Liver (tissue), 9 donors: ENCODE results near the gene SMIM15. TPM values are rescaled to one million over a fixed set of nuclear protein-coding genes. Genes with fewer than 3 reads are reported as not detected.

Source experiments
- DNase-seq: peaks from one replicate; pipeline ENCODE4 v3.0.0-alpha.2; 2017; ENCODE audit warnings: low spot score
- H3K27ac ChIP-seq, 2 donors: one replicate each; pipeline ENCODE4 v1.7.0; 2013; ENCODE audit warnings: inconsistent platforms in 2 of 2, low read length in 2 of 2, control low read depth in 1 of 2, low read depth in 1 of 2, mild to moderate bottlenecking in 1 of 2
- H3K27me3 ChIP-seq, 4 donors: one replicate each; pipeline versions ENCODE4 v1.6.1 to v1.7.0; 2013; ENCODE audit warnings: low read length in 3 of 4, inconsistent platforms in 1 of 4, mild to moderate bottlenecking in 1 of 4, moderate library complexity in 1 of 4; ENCODE audit not compliant: control insufficient read depth in 4 of 4, insufficient read depth in 4 of 4
- H3K36me3 ChIP-seq, 4 donors: one replicate each; pipeline versions ENCODE4 v1.6.1 to v1.7.0; 2013; ENCODE audit warnings: low read length in 3 of 4, mild to moderate bottlenecking in 3 of 4, low read depth in 1 of 4, moderate library complexity in 1 of 4; ENCODE audit not compliant: control insufficient read depth in 4 of 4, insufficient read depth in 3 of 4
- H3K4me1 ChIP-seq, 4 donors: one replicate each; pipeline versions ENCODE4 v1.6.1 to v1.7.0; 2013; ENCODE audit warnings: low read length in 3 of 4, mild to moderate bottlenecking in 3 of 4, moderate library complexity in 1 of 4; ENCODE audit not compliant: control insufficient read depth in 4 of 4, insufficient read depth in 4 of 4
- H3K4me3 ChIP-seq, 3 donors: one replicate each; pipeline versions ENCODE4 v1.6.1 to v1.7.0; 2013; ENCODE audit warnings: low read length in 3 of 3, control low read depth in 1 of 3, low read depth in 1 of 3, mild to moderate bottlenecking in 1 of 3
- H3K9ac ChIP-seq, 2 donors: one replicate each; pipeline ENCODE4 v1.7.0; 2013; ENCODE audit warnings: low read length in 2 of 2, mild to moderate bottlenecking in 2 of 2, moderate library complexity in 2 of 2, control low read depth in 1 of 2, low read depth in 1 of 2
- H3K9me3 ChIP-seq, 4 donors: one replicate each; pipeline versions ENCODE4 v1.6.1 to v1.7.0; 2013; ENCODE audit warnings: low read length in 3 of 4; ENCODE audit not compliant: control insufficient read depth in 4 of 4
- ATF3 ChIP-seq: IDR thresholded peaks from 2 replicates; pipeline ENCODE4 v1.6.1; 2016; ENCODE audit warnings: antibody characterized with exemption
- CTCF ChIP-seq: fragments of 150-350 bp; IDR thresholded peaks from 2 replicates; pipeline ENCODE4 v1.5.1; 2017; ENCODE audit warnings: improper control_type of control experiment, low read depth, low read length; ENCODE audit not compliant: missing input control
- EGR1 ChIP-seq, 2 donors: IDR thresholded peaks; 2 replicates each; pipeline ENCODE4 v1.6.1; 2016 to 2018; ENCODE audit warnings: antibody characterized with exemption in 2 of 2, low read depth in 2 of 2
- FOXA1 ChIP-seq: IDR thresholded peaks from 2 replicates; pipeline ENCODE4 v1.6.1; 2016; ENCODE audit warnings: antibody characterized with exemption
- FOXA2 ChIP-seq: IDR thresholded peaks from 2 replicates; pipeline ENCODE4 v1.6.1; 2016; ENCODE audit warnings: antibody characterized with exemption
- GABPA ChIP-seq, 2 donors: IDR thresholded peaks in 1 of 2; conservative IDR thresholded peaks in 1 of 2; 2 replicates each; pipeline ENCODE4 v1.6.1; 2016; ENCODE audit warnings: antibody characterized with exemption in 2 of 2, mild to moderate bottlenecking in 1 of 2, moderate library complexity in 1 of 2
- HNF4A ChIP-seq, 2 donors: conservative IDR thresholded peaks; 2 replicates each; pipeline ENCODE4 v1.6.1; 2016; ENCODE audit warnings: antibody characterized with exemption in 2 of 2, mild to moderate bottlenecking in 2 of 2
- HNF4G ChIP-seq: IDR thresholded peaks from 2 replicates; pipeline ENCODE4 v1.6.1; 2016; ENCODE audit warnings: antibody characterized with exemption
- JUND ChIP-seq, 2 donors: IDR thresholded peaks; 2 replicates each; pipeline ENCODE4 v1.6.1; 2016; ENCODE audit warnings: antibody characterized with exemption in 2 of 2
- MAX ChIP-seq: IDR thresholded peaks from 2 replicates; pipeline ENCODE4 v1.6.1; 2016; ENCODE audit warnings: antibody characterized with exemption
- NR2F2 ChIP-seq: IDR thresholded peaks from 2 replicates; pipeline ENCODE4 v1.6.1; 2016; ENCODE audit warnings: antibody characterized with exemption
- RAD21 ChIP-seq, 2 donors: IDR thresholded peaks; 2 replicates each; pipeline ENCODE4 v1.6.1; 2016; ENCODE audit warnings: antibody characterized with exemption in 2 of 2, mild to moderate bottlenecking in 2 of 2
- REST ChIP-seq: IDR thresholded peaks from 2 replicates; pipeline ENCODE4 v1.6.1; 2016; ENCODE audit warnings: antibody characterized with exemption, mild to moderate bottlenecking
- RXRA ChIP-seq, 2 donors: IDR thresholded peaks; 2 replicates each; pipeline ENCODE4 v1.6.1; 2017 to 2018; ENCODE audit warnings: antibody characterized with exemption in 2 of 2, mild to moderate bottlenecking in 1 of 2
- SP1 ChIP-seq: IDR thresholded peaks from 2 replicates; pipeline ENCODE4 v1.6.1; 2018; ENCODE audit warnings: antibody characterized with exemption, mild to moderate bottlenecking
- TAF1 ChIP-seq: conservative IDR thresholded peaks from 2 replicates; pipeline ENCODE4 v1.6.1; 2016; ENCODE audit warnings: antibody characterized with exemption, mild to moderate bottlenecking
- YY1 ChIP-seq: IDR thresholded peaks from 2 replicates; pipeline ENCODE4 v1.6.1; 2016; ENCODE audit warnings: antibody characterized with exemption, mild to moderate bottlenecking
- ZBTB33 ChIP-seq: IDR thresholded peaks from 2 replicates; pipeline ENCODE4 v1.6.1; 2016; ENCODE audit warnings: antibody characterized with exemption
- WGBS: extraction: QIAGEN DNeasy Blood & Tissue Kit; methylation state at CpG from one replicate; pipeline ENCODE4 v1.1.7; 2013; 5-methylcytosine and 5-hydroxymethylcytosine counted together
- polyA plus RNA-seq, 2 donors: library from polyadenylated mRNA; stranded (reverse) in 1 of 2; unstranded in 1 of 2; fragments of 200-250 nt in 1 of 2; fragments of >200 nt in 1 of 2; fragmentation: Nextera tagmentation in 1 of 2; extraction: Ambion mirVana in 1 of 2; gene quantifications; one replicate each; pipeline versions ENCODE4 v1.2.1 to v1.2.3, GENCODE V29; 2013 to 2015
- total RNA-seq, 2 donors: library from RNA; depleted of rRNA; stranded (reverse); fragments of >200 nt; gene quantifications; one replicate each; pipeline ENCODE4 v1.2.3, GENCODE V29; 2014
- donor health status: healthy.
- donor health status: healthy.
- donor health status: healthy.
- donor health status: healthy.
- donor health status: healthy.

The SMIM15 gene
- total and polyA plus RNA-seq, 4 donors = 20.1 to 31.2 (median 24.4) TPM

GRCh38 chr5:61142391-61142790, 19.9 kb downstream of the SMIM15 start:
- Histone ChIP-seq H3K4me3 (no peak overlapping the region), H3K9me3 (no peaks in the 10 kb centered on the region), H3K36me3 (no peaks in the 10 kb centered on the region), H3K27me3 (no peaks in the 10 kb centered on the region), H3K9ac (no peak overlapping the region), H3K27ac (no peak overlapping the region), H3K4me1 (no peaks in the 10 kb centered on the region)
- TF ChIP-seq RXRA (IDR thresholded peaks at IDR 0.05) (no peak), YY1 (no peak), REST (no peak), RAD21 (IDR thresholded peaks at IDR 0.05) (no peak), HNF4G (no peak), MAX (no peak)
- 97% methylated on average over 1 of the region's 1 CpG for WGBS
- DNase-seq = no peak

GRCh38 chr5:61141801-61142200, 20.5 kb downstream of the SMIM15 start:
- H3K27me3 ChIP-seq = no peaks in the 10 kb centered on the region
- H3K36me3 ChIP-seq = no peaks in the 10 kb centered on the region
- TF ChIP-seq FOXA2 = no peak
- TF ChIP-seq SP1 = no peak
- no peak for TF ChIP-seq JUND (IDR thresholded peaks at IDR 0.05)
- TF ChIP-seq ATF3 = no peak
- no peak for TF ChIP-seq HNF4A (conservative IDR thresholded peaks at IDR 0.05)
- no peak for TF ChIP-seq MAX
- TF ChIP-seq HNF4G = no peak
- no peak for TF ChIP-seq REST
- no peak for TF ChIP-seq EGR1 (IDR thresholded peaks at IDR 0.05; ENCODE audit: low read depth in 2 of 2)
- no peak for TF ChIP-seq RXRA (IDR thresholded peaks at IDR 0.05)
- TF ChIP-seq RAD21 (IDR thresholded peaks at IDR 0.05) = no peak
- TF ChIP-seq CTCF = no peak
- TF ChIP-seq FOXA1 = no peak
- no peak for TF ChIP-seq NR2F2
- no peak for TF ChIP-seq ZBTB33
- TF ChIP-seq YY1 = no peak
- TF ChIP-seq GABPA (IDR thresholded peaks at IDR 0.05 in 1 of 2, conservative IDR thresholded peaks at IDR 0.05 in 1 of 2) = no peak
- no peak for TF ChIP-seq TAF1
- no peaks in the 10 kb centered on the region for H3K4me1 ChIP-seq
- no peak overlapping the region for H3K27ac ChIP-seq
- no peaks in the 10 kb centered on the region for H3K9me3 ChIP-seq
- DNase-seq = no peak
- WGBS = 82% methylated on average over 1 of the region's 1 CpG
- no peak overlapping the region for H3K4me3 ChIP-seq
- no peak overlapping the region for H3K9ac ChIP-seq
